HG02885 (cell line): ENCODE data around the gene FAM236D.
"Not testable (repeated sequence)": the region's sequence is repeated elsewhere in the genome, so short reads cannot be mapped to it uniquely, and the experiment has no call there.

Source experiments
- ATAC-seq: cut with Tn5 transposase; IDR thresholded peaks from one replicate; pipeline ENCODE4 v1.9.1; 2021; ENCODE audit warnings: mild to moderate bottlenecking; ENCODE audit not compliant: unreplicated experiment, poor library complexity

The FAM236D gene

GRCh38 chrX:72808110-72808509 is at the start of gene FAM236D:
Gene FAM236D (minus strand): TSS chrX:72808210. CDS start chrX:72808110, 100 bp downstream.
- ATAC-seq: not testable (repeated sequence)

- not testable (repeated sequence) for ATAC-seq
These were observed 29.5 kb upstream of the FAM236D start for GRCh38 chrX:72837532-72837931.

- ATAC-seq: not testable (repeated sequence)
These were observed 22.7 kb upstream of the FAM236D start for GRCh38 chrX:72830701-72831100.

- ATAC-seq: not testable (repeated sequence)
These were observed 17.6 kb downstream of the FAM236D start for GRCh38 chrX:72790390-72790789.

GRCh38 chrX:72788142-72788541 is 19.9 kb downstream of the FAM236D start:
- ATAC-seq: not testable (repeated sequence)

GRCh38 chrX:72783964-72784363 is 24.0 kb downstream of the FAM236D start:
- peak; percentile 47 for ATAC-seq

GRCh38 chrX:72783365-72783936 is 24.6 kb downstream of the FAM236D start:
- ATAC-seq: not testable (repeated sequence)

- ATAC-seq: not testable (repeated sequence)
These were observed 25.4 kb downstream of the FAM236D start, which contains the start of gene FAM236B for GRCh38 chrX:72782560-72782959. Gene FAM236B (minus strand): TSS chrX:72782660. CDS start chrX:72782560, 100 bp downstream.

- ATAC-seq: not testable (repeated sequence)
These were observed 29.9 kb downstream of the FAM236D start for GRCh38 chrX:72778146-72778545.

GRCh38 chrX:72777467-72777790 is 30.6 kb downstream of the FAM236D start:
- ATAC-seq: peak; percentile 71

- ATAC-seq: peak; percentile 92
These were observed 31.1 kb downstream of the FAM236D start, which contains the start of gene DMRTC1B for GRCh38 chrX:72776653-72777466. Gene DMRTC1B (plus strand): TSS chrX:72776890. CDS start chrX:72845136, 68,246 bp downstream.

GRCh38 chrX:72760454-72760853 is 47.6 kb downstream of the FAM236D start:
- not testable (repeated sequence) for ATAC-seq
